ENCODE measurements around the gene LDOC1.
"Not testable (repeated sequence)": the region's sequence is repeated elsewhere in the genome, so short reads cannot be mapped to it uniquely, and the experiment has no call there.

Gene LDOC1

DNA sequence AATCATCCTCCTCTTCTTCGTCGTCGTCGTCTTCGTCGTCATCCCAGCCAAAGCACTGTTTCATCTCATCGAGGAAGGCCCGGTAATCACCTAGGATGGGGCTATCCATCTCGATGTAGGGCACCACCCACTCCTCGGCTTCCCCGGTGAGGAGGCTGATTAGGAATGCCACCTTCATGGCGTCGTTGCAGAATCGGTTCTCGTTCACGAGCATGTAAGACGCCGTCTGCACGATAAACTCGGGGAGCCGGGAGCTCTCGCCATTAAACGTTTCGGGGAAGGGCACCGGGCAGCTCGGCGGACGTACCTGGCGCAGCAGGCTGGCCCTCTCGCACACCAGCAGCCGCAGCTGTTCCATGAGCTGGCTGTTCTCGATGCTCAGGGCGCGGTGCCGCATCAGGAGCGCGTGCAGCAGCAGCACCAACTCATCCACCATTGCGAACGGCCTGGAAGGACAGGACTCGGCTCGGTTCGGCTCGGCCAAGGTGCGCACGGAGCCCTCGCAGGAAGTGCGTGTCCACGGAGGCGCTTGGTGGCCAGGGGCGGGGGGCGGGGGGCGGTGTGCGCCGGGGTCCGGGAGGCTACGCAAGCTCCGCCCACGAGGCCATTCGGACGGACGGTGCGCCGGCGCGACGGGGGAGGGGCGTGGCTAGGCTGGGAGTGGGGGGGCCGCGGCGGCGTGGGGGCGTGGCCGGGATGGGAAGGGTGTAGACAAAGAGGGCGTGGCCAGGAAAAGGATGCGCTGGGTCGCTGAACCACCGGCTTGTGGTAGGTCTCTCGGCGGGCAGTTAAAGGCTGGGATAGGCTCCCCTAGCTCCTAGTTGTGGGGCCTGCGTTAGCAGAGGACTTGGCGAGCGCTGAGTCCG, at the start of gene LDOC1:
Gene LDOC1, minus strand, starts transcription at position 544 of the 866 bp plus-strand sequence. Its CDS starts 108 bp downstream, at position 436.
- DNase-seq (ENCODE audit: low spot score) = peak; percentile 79

DNA sequence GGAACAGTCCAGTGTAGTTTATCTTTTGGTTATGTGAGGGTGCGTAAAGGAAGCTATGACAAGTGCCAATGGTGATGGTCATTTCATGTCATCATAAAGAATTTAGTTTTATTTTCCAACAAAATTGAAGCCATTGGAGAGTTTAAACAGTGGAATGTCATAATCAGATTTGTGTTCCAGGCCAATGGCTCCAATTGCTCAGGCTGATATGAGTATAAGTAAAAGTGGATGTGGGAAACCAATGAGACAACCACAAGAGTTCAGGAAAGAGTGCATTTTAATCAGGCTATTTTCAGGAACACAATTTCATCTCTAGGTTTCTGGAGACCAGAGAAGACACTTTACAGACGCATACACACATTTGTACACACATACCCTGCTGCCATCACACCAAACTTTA, 44.7 kb upstream of the LDOC1 start:
- no peak for DNase-seq (ENCODE audit: low spot score)

DNA sequence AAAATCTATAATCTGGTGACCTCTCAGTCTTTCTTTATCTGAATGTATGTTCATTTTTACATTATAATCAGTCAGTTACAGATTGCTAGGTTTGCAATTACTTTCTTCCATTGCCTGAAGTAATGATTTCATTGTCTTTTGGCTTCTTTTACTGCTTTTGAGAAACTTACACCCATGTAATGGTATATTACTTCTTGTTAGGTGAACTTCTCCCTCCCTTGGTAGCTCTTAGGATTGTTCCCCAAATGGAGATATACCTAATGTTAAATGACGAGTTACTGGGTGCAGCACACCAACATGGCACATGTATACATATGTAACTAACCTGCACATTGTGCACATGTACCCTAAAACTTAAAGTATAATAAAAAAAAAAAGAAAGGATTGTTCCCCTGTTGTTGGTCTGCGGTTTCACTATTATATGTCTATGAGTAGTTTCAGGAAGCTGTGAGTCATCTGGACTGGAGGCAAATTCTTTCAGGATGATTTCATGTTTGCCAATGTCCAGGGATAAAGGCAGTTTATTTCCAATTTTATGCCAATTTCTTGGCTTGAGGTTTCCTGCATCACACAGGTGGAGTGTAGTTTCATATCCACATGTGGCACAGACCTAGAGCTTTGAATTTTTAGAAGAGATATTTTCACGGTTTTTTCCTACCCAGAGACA, 43.5 kb upstream of the LDOC1 start:
- peak; percentile 26 for DNase-seq (ENCODE audit: low spot score)

DNA sequence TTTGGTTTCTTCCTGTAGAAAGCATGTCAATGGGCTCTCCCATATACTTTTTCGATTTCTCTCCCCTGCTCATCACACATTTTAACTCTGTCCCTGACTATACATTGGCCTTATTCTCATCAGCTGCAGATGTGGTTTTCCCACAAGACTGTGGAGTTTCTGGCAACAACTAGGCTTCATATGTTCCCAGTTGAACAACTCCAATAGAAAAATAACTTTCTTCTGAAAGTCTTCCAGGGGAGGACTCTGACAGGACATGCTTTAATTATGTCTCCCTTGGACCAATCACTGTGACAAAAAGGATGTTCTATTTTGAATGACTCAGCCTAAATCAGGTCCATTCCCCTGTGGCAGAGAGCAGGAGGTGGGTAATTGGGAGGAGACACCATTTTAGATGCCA, 37.3 kb upstream of the LDOC1 start:
- DNase-seq (ENCODE audit: low spot score) = no peak

DNA sequence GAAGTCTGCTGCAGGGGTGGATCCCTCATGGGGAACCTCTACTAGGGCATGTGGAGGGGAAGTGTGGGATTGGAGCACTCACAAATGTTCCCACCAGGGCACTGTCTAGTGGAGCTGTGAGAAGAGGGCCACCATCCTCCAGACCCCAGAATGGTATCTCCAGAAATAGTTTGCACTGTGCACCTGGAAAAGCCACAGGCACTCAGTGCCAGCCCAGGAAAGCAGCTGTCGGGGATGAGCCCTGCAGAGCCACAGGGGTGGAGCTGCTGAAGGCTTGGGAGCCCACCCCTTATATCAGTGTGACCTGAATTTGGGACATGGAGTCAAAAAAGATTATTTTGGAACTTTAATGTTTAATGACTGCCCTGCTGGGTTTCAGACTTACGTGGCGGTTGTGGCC, 25.0 kb upstream of the LDOC1 start:
- DNase-seq (ENCODE audit: low spot score) = no peak

DNA sequence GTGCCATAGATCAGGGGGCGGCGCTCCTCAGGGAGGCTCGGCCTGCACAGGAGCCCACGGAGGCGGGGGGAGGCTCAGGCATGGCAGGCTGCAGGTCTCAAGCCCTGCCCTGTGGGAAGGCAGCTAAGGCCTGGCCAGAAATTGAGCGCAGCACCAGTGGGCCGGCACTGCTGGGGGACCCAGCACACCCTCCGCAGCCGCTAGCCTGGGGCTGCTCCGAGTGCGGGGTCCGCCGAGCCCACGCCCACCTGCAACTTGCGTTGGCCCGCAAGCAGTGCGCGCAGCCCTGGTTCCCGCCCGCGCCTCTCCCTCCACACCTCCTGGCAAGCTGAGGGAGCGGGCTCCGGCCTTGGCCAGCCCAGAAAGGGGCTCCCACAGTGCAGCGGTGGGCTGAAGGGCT, 11.6 kb upstream of the LDOC1 start:
- DNase-seq (ENCODE audit: low spot score) = not testable (repeated sequence)

DNA sequence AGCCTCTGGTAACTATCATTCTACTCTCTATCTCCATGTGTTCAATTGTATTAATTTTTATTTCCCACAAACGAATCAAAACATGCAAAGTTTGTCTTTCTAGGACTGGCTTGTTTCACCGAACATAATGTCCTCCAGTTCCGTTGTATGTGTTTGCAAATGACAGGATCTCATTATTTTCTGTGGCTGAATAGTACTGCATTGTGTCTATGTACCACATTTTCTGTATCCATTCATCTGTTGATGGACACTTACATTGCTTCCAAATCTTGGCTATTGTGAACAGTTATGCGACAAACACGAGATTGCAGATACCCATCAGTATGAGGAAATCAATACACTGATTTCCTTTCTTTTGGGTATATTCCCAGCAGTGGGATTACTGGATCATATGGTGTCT, 8.4 kb upstream of the LDOC1 start:
- no peak for DNase-seq (ENCODE audit: low spot score)

DNA sequence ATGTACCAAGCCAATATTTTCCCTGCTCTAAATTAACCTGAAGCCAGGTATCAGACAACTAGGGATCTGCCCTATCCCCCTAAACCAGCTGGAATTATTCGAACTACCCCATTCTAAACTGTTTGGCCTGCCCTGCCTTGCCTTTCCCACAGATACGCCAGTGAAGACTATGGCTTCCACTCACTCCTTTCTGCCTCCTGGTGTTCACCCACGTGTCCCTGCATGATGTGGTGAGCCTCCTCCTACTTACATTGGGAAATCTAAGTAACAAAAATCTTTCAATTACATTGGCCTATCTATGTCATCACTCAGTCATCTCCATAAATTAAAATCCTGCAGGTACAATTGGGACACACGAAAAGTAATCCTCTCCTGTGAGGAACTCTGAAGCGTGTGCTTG, 6.1 kb upstream of the LDOC1 start:
- DNase-seq (ENCODE audit: low spot score) = no peak

DNA sequence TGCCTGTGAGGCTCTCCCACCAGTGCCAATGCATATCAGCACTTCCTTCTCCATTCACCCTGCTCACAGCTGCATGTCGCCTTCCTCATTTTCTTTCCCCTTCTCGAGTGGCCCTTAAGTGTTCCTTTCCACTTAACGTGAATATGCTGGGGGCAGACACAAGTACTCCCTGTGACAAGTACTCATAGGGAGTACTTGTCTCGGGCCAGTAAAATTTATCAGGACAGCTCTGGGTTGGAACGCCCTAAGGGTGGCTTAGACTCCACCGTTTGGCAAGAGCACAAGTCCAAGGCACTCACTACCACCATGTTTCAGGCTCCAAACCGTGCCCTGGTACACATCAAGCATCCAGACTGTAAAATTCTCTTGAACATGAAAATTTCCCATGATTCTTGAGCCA, 3.9 kb upstream of the LDOC1 start:
- no peak for DNase-seq (ENCODE audit: low spot score)

DNA sequence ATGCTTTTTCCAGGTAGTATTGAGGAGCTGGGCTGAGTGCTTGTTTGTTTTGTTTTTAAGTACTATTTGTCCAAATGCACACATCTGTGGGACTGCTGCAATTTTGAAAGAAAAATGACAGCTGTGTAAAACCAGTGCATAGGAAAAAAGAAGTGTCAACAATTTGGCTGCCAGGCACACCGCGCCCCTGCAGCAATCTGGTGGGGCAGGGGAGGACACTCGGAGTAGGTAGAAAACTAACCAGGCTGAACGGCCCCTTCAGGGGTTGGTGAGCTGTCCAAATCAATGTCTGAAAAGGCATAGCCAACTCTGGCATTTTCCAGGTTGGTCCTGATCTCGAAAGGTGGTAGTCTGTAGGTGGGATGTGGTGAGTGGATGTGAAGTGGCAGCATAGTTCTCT, 1.1 kb downstream of the LDOC1 start:
- DNase-seq (ENCODE audit: low spot score) = no peak

DNA sequence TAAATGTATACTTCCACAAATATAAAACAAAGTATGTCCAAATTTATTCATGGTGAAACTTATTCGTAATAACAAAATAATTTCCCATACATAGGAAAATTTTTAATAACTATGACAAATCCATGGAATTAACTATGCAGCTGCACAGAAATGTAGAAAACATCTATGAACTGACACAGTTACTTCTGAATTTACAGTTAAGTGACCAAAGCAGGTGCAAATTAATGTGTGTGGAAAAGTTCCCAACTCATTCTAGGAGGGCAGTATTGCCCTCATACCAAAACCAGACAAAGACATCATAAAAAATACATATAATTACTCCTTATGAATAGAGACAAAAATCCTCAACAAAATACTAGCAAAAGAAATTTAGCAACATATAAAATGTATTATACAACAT, 12.5 kb downstream of the LDOC1 start:
- no peak for DNase-seq (ENCODE audit: low spot score)

DNA sequence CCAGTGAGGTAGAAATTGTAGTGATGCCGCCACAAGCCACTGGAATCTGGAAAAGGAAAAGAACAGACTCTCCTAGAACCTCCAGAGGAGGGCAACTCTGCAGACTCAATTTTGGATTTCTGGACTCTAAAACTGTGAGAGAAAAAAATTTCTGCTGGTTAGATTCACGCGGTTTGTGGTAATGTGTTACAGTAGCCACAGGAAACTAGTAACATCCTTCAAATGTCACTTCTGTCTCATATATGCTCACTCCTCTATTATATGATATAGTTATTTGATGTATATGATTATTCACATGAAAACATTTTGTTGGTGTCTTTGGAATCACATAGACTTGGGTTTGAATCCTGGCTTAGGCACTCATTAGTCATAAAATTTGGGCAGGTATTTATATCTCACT, 18.8 kb downstream of the LDOC1 start:
- DNase-seq (ENCODE audit: low spot score) = no peak

DNA sequence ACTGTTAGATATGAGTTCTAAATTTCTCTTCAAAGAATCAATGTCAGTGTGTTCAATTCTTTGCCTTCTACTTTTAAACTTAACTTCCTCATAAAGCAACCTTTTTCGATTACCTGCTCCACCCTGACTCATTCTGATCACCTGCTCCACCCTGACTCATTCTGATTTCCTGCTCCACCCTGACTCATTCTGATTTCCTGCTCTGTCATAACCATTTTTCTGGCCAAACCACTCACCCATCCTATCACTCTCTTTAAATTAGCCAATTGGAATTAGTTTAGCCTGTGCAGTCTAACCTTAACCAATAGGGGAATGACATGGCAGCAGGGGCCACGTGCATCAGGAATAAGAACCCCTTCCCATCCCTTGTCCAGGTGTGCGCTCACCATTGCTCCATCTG, 21.7 kb downstream of the LDOC1 start:
- DNase-seq (ENCODE audit: low spot score) = not testable (repeated sequence)

DNA sequence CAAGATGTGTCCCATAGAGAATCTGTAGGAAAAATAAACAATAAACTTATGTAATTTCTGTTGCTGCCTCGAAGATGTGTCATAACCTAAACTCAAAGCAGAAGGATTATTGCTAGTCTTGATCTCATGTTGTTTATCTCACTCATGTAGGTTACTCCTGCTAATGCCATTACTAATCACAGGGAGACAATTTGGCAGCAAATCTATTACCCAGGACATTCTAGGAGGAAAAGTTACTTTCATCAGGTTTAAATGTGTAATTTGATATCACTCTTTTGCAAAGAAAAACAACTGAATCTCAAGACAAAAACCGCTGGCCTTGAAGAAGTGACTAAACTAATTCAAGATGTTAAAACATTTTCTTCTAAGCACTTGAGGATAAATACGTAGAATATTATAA, 34.0 kb downstream of the LDOC1 start:
- no peak for DNase-seq (ENCODE audit: low spot score)

DNA sequence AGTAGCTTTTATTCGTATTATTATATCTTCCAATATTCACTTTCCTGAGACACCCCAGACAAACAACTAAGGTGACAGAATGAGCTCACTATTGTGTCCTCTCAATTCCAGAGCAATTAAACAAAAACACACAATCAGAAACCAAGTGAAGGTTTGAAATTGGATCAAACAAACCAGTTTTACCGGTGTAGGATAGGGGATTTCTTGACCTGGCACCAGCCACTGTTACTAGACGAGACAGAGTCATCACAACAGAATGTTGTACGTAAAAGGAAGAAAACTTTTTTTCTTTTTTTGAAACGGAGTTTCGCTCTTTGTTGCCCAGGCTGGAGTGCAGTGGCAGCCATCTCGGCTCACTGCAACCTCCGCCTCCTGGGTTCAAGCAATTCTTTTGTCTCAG, 43.7 kb downstream of the LDOC1 start:
- no peak for DNase-seq (ENCODE audit: low spot score)

DNA sequence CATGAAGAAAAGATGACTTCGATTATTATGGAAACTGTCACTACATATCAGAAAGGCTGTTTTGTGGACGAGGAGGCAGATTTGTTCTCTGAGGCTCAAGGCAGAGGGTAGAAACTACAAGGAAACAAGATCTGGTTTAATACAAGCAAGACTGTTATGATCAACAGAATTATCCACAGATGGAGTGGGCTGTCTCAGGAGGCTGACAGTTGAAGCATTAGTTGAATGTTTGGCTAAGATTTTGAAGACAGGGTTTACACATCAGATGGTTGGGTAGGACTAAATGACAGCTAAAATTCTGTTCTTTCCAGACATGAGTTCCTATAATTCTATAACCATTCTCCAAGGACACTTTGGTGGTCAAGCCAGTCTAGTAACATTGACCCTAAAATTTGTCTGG, 49.8 kb downstream of the LDOC1 start:
- DNase-seq (ENCODE audit: low spot score) = no peak

Measured in hepatic stellate cell (primary cell).